GM12878 (cell line): ENCODE results near the gene RANBP9. TPM values are rescaled to one million over a fixed set of nuclear protein-coding genes. Genes with fewer than 3 reads are reported as not detected.

ENCODE experiments used
- ATAC-seq: fragments of 200-7000 bp; cut with Tn5 transposase; 3 replicates; pipeline ENCODE4 v1.9.1; 2020; ENCODE audit warnings: mild to moderate bottlenecking, moderate library complexity
- BruUV-seq: library from RNA; stranded (reverse); fragments of 400-500 nt; replicated peaks from 2 replicates; lab custom pipeline; 2021; lab: Mats Ljungman, UMichigan
- CTCF ChIA-PET: fragments of 300-600 bp; sonication (Branson Sonifier 250); formaldehyde crosslinking; extraction: SDS; loops from one replicate; lab custom pipeline; 2021; ENCODE audit warnings: inconsistent platforms; lab: Yijun Ruan, JAX
- POLR2A ChIA-PET: fragments of 350-600 bp; formaldehyde crosslinking; extraction: SDS; loops from one replicate; lab custom pipeline; 2021; ENCODE audit warnings: inconsistent platforms; lab: Charles Lee
- RAD21 ChIA-PET: fragments of 300-600 bp; sonication (Branson Sonifier 250); formaldehyde crosslinking; loops from one replicate; lab custom pipeline; 2023; ENCODE audit warnings: antibody characterized with exemption; ENCODE audit not compliant: unreplicated experiment; lab: Charles Lee
- SMC1A ChIA-PET: fragments of 300-600 bp; sonication (Branson Sonifier 250); formaldehyde crosslinking; loops from one replicate; lab custom pipeline; 2023; ENCODE audit not compliant: unreplicated experiment, uncharacterized antibody; lab: Charles Lee
- DNase-seq: peaks from one replicate; pipeline ENCODE4 v3.0.0-alpha.2; 2011; ENCODE audit warnings: low read depth, low spot score
- FAIRE-seq: peaks from 3 replicates; lab custom pipeline; 2011; peaks lifted over from hg19 to GRCh38; lab: Jason Lieb, UNC
- H2AFZ ChIP-seq: 2 replicates; pipeline ENCODE4 v1.6.0; 2011; ENCODE audit warnings: low read depth, low read length, control low read depth; ENCODE audit not compliant: control insufficient read depth
- H3K27ac ChIP-seq: 2 replicates; pipeline ENCODE4 v1.5.1; 2011; ENCODE audit warnings: control low read depth; ENCODE audit not compliant: control insufficient read depth, insufficient read depth
- H3K27me3 ChIP-seq, 2 experiments: replicated peaks in 1 of 2; 2 replicates each; pipeline versions ENCODE4 v1.6.0 to v1.6.1; 2011; ENCODE audit warnings: low read length in 1 of 2; ENCODE audit not compliant: control insufficient read depth in 2 of 2, insufficient read depth in 2 of 2
- H3K36me3 ChIP-seq, 2 experiments: 2 replicates each; pipeline ENCODE4 v1.5.1; 2011; ENCODE audit warnings: low read length in 1 of 2; ENCODE audit not compliant: control insufficient read depth in 2 of 2, insufficient read depth in 2 of 2
- H3K4me1 ChIP-seq: 2 replicates; pipeline ENCODE4 v1.6.1; 2011; ENCODE audit warnings: mild to moderate bottlenecking, low read length, moderate library complexity, mixed read lengths; ENCODE audit not compliant: control insufficient read depth, insufficient read depth
- H3K4me2 ChIP-seq: 2 replicates; pipeline ENCODE4 v1.6.0; 2011; ENCODE audit warnings: control low read depth; ENCODE audit not compliant: control insufficient read depth, insufficient read depth
- H3K4me3 ChIP-seq: fragments of 200-600 bp; sonication (generic); 2 replicates; pipeline ENCODE4 v1.5.1; 2016
- H3K79me2 ChIP-seq: 2 replicates; pipeline ENCODE4 v1.6.0; 2011; ENCODE audit warnings: low read length; ENCODE audit not compliant: control insufficient read depth, insufficient read depth
- H3K9ac ChIP-seq: 2 replicates; pipeline ENCODE4 v1.8.0; 2011; ENCODE audit warnings: low read length, control low read depth, mixed read lengths; ENCODE audit not compliant: control insufficient read depth, insufficient read depth
- H3K9me3 ChIP-seq: replicated peaks from 3 replicates; pipeline ENCODE4 v1.5.1; 2011; ENCODE audit warnings: mild to moderate bottlenecking, low read length; ENCODE audit not compliant: control insufficient read depth, insufficient read depth
- H4K20me1 ChIP-seq: 2 replicates; pipeline ENCODE4 v1.6.0; 2011; ENCODE audit not compliant: control insufficient read depth, insufficient read depth
- BHLHE40 ChIP-seq, 2 experiments: fragments of 450-650 bp in 1 of 2; IDR thresholded peaks; 2 replicates each; pipeline ENCODE4 v1.6.1; 2011 to 2017; ENCODE audit warnings: low read depth in 2 of 2, borderline replicate concordance in 1 of 2, improper control_type of control experiment in 1 of 2, low read length in 1 of 2, mild to moderate bottlenecking in 1 of 2
- CREM ChIP-seq: IDR thresholded peaks from 2 replicates; pipeline ENCODE4 v1.6.1; 2014; ENCODE audit warnings: antibody characterized with exemption, low read depth
- CUX1 ChIP-seq: IDR thresholded peaks from 2 replicates; pipeline ENCODE4 v1.6.1; 2012; ENCODE audit warnings: improper control_type of control experiment, low read depth, low read length; ENCODE audit not compliant: insufficient replicate concordance
- HDAC6 ChIP-seq: fragments of 200-600 bp; sonication (generic); IDR thresholded peaks from one replicate; pipeline ENCODE4 v1.8.0; 2017; ENCODE audit warnings: antibody characterized with exemption; ENCODE audit not compliant: unreplicated experiment
- MEF2A ChIP-seq: IDR thresholded peaks from 2 replicates; pipeline ENCODE4 v1.6.1; 2011; ENCODE audit warnings: low read depth, mild to moderate bottlenecking, low read length, moderate library complexity; ENCODE audit not compliant: insufficient read depth
- NFXL1 ChIP-seq: fragments of 450-650 bp; IDR thresholded peaks from 2 replicates; pipeline ENCODE4 v1.6.1; 2017; ENCODE audit warnings: antibody characterized with exemption, mild to moderate bottlenecking, borderline replicate concordance
- NRF1 ChIP-seq: conservative IDR thresholded peaks from 2 replicates; pipeline ENCODE4 v1.6.1; 2011; ENCODE audit warnings: mild to moderate bottlenecking, low read depth, low read length, improper control_type of control experiment
- SREBF2 ChIP-seq: IDR thresholded peaks from 2 replicates; pipeline ENCODE4 v1.6.1; 2012; ENCODE audit warnings: mild to moderate bottlenecking, low read length
- TBL1XR1 ChIP-seq: IDR thresholded peaks from 2 replicates; pipeline ENCODE4 v1.6.1; 2012; ENCODE audit warnings: low read depth, low read length, improper control_type of control experiment
- WGBS: methylation state at CpG from one replicate; pipeline ENCODE4 v1.1.6; 2016; ENCODE audit warnings: low lambda C conversion rate; ENCODE audit not compliant: insufficient replicate concordance, insufficient coverage; ENCODE audit errors: missing lambda C conversion rate; 5-methylcytosine and 5-hydroxymethylcytosine counted together
- in situ Hi-C: fragments of 300-500 bp; cut with MboI; formaldehyde crosslinking; loops from 9 replicates; pipeline ENCODE4 v1.14.3; 2018; ENCODE audit warnings: mixed read lengths
- intact Hi-C: fragments of 100-400 bp; cut with micrococcal nuclease; formaldehyde crosslinking; loops from one replicate; pipeline ENCODE4 v1.14.2; 2022; ENCODE audit not compliant: unreplicated experiment
- polyA plus RNA-seq, 11 experiments: library from polyadenylated mRNA; depleted of rRNA in 4 of 11; unstranded in 6 of 11; stranded (reverse) in 5 of 11; fragments of >200 nt; fragmentation: Nextera tagmentation in 4 of 11; fragmentation: Illumina TruSeq in 1 of 11; extraction: Ambion mirVana in 4 of 11; extraction: Trizol in 1 of 11; gene quantifications; 1 replicate in 1 of 11; 2 replicates in 10 of 11; pipeline versions ENCODE4 v1.2.1 to v1.2.3, GENCODE V29; 2011 to 2016; ENCODE audit warnings: inconsistent platforms in 2 of 11, missing spikeins in 2 of 11, low read depth in 1 of 11
- total RNA-seq, 4 experiments: library from RNA; depleted of rRNA in 3 of 4; stranded (reverse); fragments of >200 nt in 3 of 4; fragmentation: Illumina TruSeq in 1 of 4; extraction: Trizol in 1 of 4; gene quantifications; 2 replicates each; pipeline versions ENCODE4 v1.2.1 to v1.2.3, GENCODE V29; 2013 to 2021

The RANBP9 gene
- total and polyA plus RNA-seq, 10 of the 15 experiments (the other 5 are each of a cell fraction or from before 2014, with no cell fraction given), result 3.7 to 43.1 (median 16.2) TPM

GRCh38 chr6:13718123-13718458 lies 6.5 kb upstream of the RANBP9 start:
- DNase-seq (no peak), ATAC-seq (no peak), FAIRE-seq (no peak)
- POLR2A ChIA-PET, result no interaction called here
- no TSS peak for BruUV-seq
- Histone ChIP-seq H3K9me3 (peaks cover 3% of the 10 kb centered on the region; the same call in 1 of the 3 replicates), H3K36me3 (no peaks in the 10 kb centered on the region), H3K27ac (no peak overlapping the region), H3K9ac (no peak overlapping the region), H3K4me1 (no peaks in the 10 kb centered on the region), H2AFZ (no peak overlapping the region), H3K79me2 (no peaks in the 10 kb centered on the region), H4K20me1 (no peaks in the 10 kb centered on the region), H3K4me2 (no peak overlapping the region), H3K4me3 (no peak overlapping the region), H3K27me3 (no peaks in the 10 kb centered on the region)
- intact Hi-C loops, result no loop called here
- 17% methylated on average over 5 of the region's 5 CpGs for WGBS
- TF ChIP-seq CUX1 (no peak), NFXL1 (no peak), HDAC6 (no peak), NRF1 (no peak), MEF2A (no peak), CREM (no peak), BHLHE40 (IDR thresholded peaks at IDR 0.05; ENCODE audit: borderline replicate concordance in 1 of 2, low read depth in 2 of 2, low read length in 1 of 2) (no peak), SREBF2 (no peak), TBL1XR1 (no peak)
- SMC1A ChIA-PET, result no interaction called here
- in situ Hi-C loops, result no loop called here
- CTCF ChIA-PET, result no interaction called here
- RAD21 ChIA-PET, result no interaction called here
